GM18519 (cell line): Measurements from ENCODE around the gene CTU1.

Source experiments
- ATAC-seq: cut with Tn5 transposase; IDR thresholded peaks from one replicate; pipeline ENCODE4 v1.9.1; 2021; ENCODE audit warnings: mild to moderate bottlenecking, moderate library complexity; ENCODE audit not compliant: unreplicated experiment, low FRiP score

CTU1 gene

DNA sequence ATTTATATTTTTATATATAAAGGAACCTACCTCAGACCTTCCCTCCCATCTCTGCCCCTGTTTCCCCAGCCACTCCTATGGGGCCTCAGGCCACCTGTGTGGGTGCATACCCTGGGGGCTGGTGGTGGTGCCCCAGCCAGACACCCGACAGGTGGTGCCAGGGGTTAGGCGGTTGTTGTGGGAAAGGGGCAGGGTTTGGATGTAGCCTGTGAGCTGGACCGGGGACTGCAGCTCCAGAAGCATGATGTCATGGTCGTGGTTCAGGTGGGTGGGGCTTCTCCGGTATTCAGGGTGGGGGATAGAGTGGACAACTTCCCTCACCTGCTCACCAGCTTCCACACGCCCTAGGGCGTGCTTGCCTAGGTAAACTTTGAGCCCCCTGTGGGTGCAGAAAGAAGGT, 48.5 kb downstream of the CTU1 start:
- ATAC-seq: no peak

DNA sequence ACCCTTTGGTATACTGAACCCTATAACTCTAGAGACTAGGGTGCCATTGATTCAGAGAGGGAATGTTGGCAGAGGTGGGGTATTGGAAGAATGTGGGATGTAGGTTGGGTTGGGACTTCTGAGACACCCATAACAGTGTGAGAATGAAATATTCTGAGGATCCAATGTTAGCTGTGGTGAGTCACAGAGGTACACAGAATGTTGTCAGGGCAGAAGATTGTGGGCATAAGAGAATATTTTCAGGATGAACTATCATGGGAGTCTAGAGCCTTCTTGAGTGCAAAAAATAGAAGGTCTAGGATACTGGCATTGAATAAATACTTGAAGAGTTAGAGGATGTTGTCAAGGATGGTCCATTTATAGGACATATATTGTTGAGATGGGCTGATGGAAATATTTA, 52.3 kb downstream of the CTU1 start:
- no peak for ATAC-seq
